Breast epithelium (tissue), 4 donors: ENCODE results near the gene PSD. TPM values are rescaled to one million over a fixed set of nuclear protein-coding genes. Genes with fewer than 3 reads are reported as not detected.
A peak's percentile ranks its signal among the peaks of the same experiment; 100 is the strongest.

ENCODE experiments used
- DNase-seq, 2 donors: peaks; one replicate each; pipeline ENCODE4 v3.0.0-alpha.2; 2019; ENCODE audit warnings: low spot score in 2 of 2
- H3K27ac ChIP-seq, 2 donors: fragments of 200-600 bp; sonication (generic) in 1 of 2; one replicate each; pipeline ENCODE4 v1.5.1; 2016 to 2019; ENCODE audit warnings: mild to moderate bottlenecking in 1 of 2
- H3K27me3 ChIP-seq, 2 donors: fragments of 200-600 bp; sonication (generic) in 1 of 2; one replicate each; pipeline versions ENCODE4 v1.5.1 to v1.6.0; 2017 to 2019; ENCODE audit warnings: control low read depth in 1 of 2, mild to moderate bottlenecking in 1 of 2
- H3K36me3 ChIP-seq: fragments of 200-600 bp; one replicate; pipeline ENCODE4 v1.5.1; 2019
- H3K4me1 ChIP-seq, 2 donors: fragments of 200-600 bp; sonication (generic); one replicate each; pipeline ENCODE4 v1.5.1; 2016 to 2019; ENCODE audit warnings: control low read depth in 1 of 2
- H3K4me3 ChIP-seq, 3 donors: fragments of 200-600 bp; sonication (generic); 1 replicate in 2 of 3; 2 replicates in 1 of 3; pipeline ENCODE4 v1.5.1; 2016 to 2019; ENCODE audit warnings: mild to moderate bottlenecking in 3 of 3, moderate library complexity in 2 of 3
- H3K9me3 ChIP-seq, 2 donors: fragments of 200-600 bp; sonication (generic) in 1 of 2; one replicate each; pipeline ENCODE4 v1.5.1; 2016 to 2019; ENCODE audit warnings: control low read depth in 1 of 2
- POLR2A ChIP-seq: fragments of 450-650 bp; IDR thresholded peaks from one replicate; pipeline ENCODE4 v1.6.1; 2016; ENCODE audit warnings: antibody characterized with exemption, mild to moderate bottlenecking, moderate library complexity
- POLR2AphosphoS5 ChIP-seq, 3 donors: sonication (generic); formaldehyde crosslinking; IDR thresholded peaks; one replicate each; pipeline ENCODE4 v1.6.1; 2017; ENCODE audit warnings: antibody characterized with exemption in 3 of 3
- intact Hi-C: fragments of 100-400 bp; cut with DNase I; formaldehyde crosslinking; loops from one replicate; pipeline ENCODE4 v1.15.1; 2023; ENCODE audit warnings: low total_unique reads
- total RNA-seq, 3 donors: library from RNA; depleted of rRNA; stranded (reverse); fragments of >200 nt; gene quantifications; one replicate each; pipeline ENCODE4 v1.1.0, GENCODE V29; 2016
- TF ChIP-seq, protein P1 (sequence below), 3 donors: fragments of 450-650 bp; IDR thresholded peaks; one replicate each; pipeline ENCODE4 v1.5.1; 2016 to 2017; ENCODE audit warnings: antibody characterized with exemption in 3 of 3, mild to moderate bottlenecking in 3 of 3, moderate library complexity in 3 of 3

PSD gene
- total RNA-seq, 3 donors from 2014 or later, result 0.96 to 13.4 (median 6.3) TPM

GRCh38 chr10:102384606-102385429, 33.8 kb downstream of the PSD start:
- intact Hi-C loops, result no loop called here
- H3K36me3 ChIP-seq, result no peaks in the 10 kb centered on the region
- no peak overlapping the region for H3K4me3 ChIP-seq
- no peak for TF ChIP-seq POLR2AphosphoS5 (IDR thresholded peaks at IDR 0.05)
- TF ChIP-seq POLR2A, result no peak
- TF ChIP-seq, protein P1, sequence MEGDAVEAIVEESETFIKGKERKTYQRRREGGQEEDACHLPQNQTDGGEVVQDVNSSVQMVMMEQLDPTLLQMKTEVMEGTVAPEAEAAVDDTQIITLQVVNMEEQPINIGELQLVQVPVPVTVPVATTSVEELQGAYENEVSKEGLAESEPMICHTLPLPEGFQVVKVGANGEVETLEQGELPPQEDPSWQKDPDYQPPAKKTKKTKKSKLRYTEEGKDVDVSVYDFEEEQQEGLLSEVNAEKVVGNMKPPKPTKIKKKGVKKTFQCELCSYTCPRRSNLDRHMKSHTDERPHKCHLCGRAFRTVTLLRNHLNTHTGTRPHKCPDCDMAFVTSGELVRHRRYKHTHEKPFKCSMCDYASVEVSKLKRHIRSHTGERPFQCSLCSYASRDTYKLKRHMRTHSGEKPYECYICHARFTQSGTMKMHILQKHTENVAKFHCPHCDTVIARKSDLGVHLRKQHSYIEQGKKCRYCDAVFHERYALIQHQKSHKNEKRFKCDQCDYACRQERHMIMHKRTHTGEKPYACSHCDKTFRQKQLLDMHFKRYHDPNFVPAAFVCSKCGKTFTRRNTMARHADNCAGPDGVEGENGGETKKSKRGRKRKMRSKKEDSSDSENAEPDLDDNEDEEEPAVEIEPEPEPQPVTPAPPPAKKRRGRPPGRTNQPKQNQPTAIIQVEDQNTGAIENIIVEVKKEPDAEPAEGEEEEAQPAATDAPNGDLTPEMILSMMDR (IDR thresholded peaks at IDR 0.05), result no peak
- no peaks in the 10 kb centered on the region for H3K4me1 ChIP-seq
- peak overlapping the region in 1 of 2 donors; percentile 3 for H3K27ac ChIP-seq
- no peaks in the 10 kb centered on the region for H3K27me3 ChIP-seq
- no peaks in the 10 kb centered on the region for H3K9me3 ChIP-seq
- no peak for DNase-seq

GRCh38 chr10:102384053-102384452, 34.5 kb downstream of the PSD start:
- no peaks in the 10 kb centered on the region for H3K9me3 ChIP-seq
- H3K27me3 ChIP-seq, result no peaks in the 10 kb centered on the region
- intact Hi-C loops, result no loop called here
- peaks cover 3% of the 10 kb centered on the region for H3K36me3 ChIP-seq
- no peak for DNase-seq
- TF ChIP-seq, protein P1 (IDR thresholded peaks at IDR 0.05), result no peak
- TF ChIP-seq POLR2A (no peak), POLR2AphosphoS5 (IDR thresholded peaks at IDR 0.05) (no peak)
- H3K27ac ChIP-seq, result no peak overlapping the region
- H3K4me1 ChIP-seq, result no peaks in the 10 kb centered on the region
- H3K4me3 ChIP-seq, result no peak overlapping the region

GRCh38 chr10:102382871-102383270, 35.7 kb downstream of the PSD start:
- DNase-seq, result no peak

GRCh38 chr10:102381983-102382382, 36.6 kb downstream of the PSD start:
- Histone ChIP-seq H3K27ac (no peak overlapping the region), H3K36me3 (peaks cover 6% of the 10 kb centered on the region), H3K27me3 (no peaks in the 10 kb centered on the region), H3K9me3 (no peaks in the 10 kb centered on the region), H3K4me3 (no peak overlapping the region), H3K4me1 (no peaks in the 10 kb centered on the region)
- intact Hi-C loops, result no loop called here
- TF ChIP-seq POLR2AphosphoS5 (IDR thresholded peaks at IDR 0.05) (no peak), POLR2A (no peak)
- TF ChIP-seq, protein P1 (IDR thresholded peaks at IDR 0.05), result no peak
- DNase-seq, result no peak

More at GRCh38 chr10:102382871-102383270, 35.7 kb downstream of the PSD start:
- Histone ChIP-seq H3K27ac (no peak overlapping the region), H3K9me3 (no peaks in the 10 kb centered on the region), H3K4me3 (no peak overlapping the region), H3K4me1 (no peaks in the 10 kb centered on the region), H3K27me3 (no peaks in the 10 kb centered on the region), H3K36me3 (peaks cover 6% of the 10 kb centered on the region)
- TF ChIP-seq POLR2AphosphoS5 (IDR thresholded peaks at IDR 0.05) (no peak), POLR2A (no peak)
- TF ChIP-seq, protein P1 (IDR thresholded peaks at IDR 0.05), result no peak
- intact Hi-C loops, result no loop called here

GRCh38 chr10:102379383-102379782, 39.2 kb downstream of the PSD start:
- Histone ChIP-seq H3K36me3 (peaks cover 6% of the 10 kb centered on the region), H3K27ac (no peak overlapping the region), H3K4me1 (no peaks in the 10 kb centered on the region), H3K27me3 (no peaks in the 10 kb centered on the region), H3K4me3 (no peak overlapping the region), H3K9me3 (no peaks in the 10 kb centered on the region)
- TF ChIP-seq POLR2AphosphoS5 (IDR thresholded peaks at IDR 0.05) (no peak), POLR2A (no peak)
- TF ChIP-seq, protein P1 (IDR thresholded peaks at IDR 0.05), result no peak
- DNase-seq, result no peak
- intact Hi-C loops, result no loop called here
